Type B pancreatic cell (in vitro differentiated cells): ENCODE results near the gene GINS1. TPM values are rescaled to one million over a fixed set of nuclear protein-coding genes. Genes with fewer than 3 reads are reported as not detected.
A peak's percentile ranks its signal among the peaks of the same experiment; 100 is the strongest.

Experiments used
- DNase-seq: peaks from one replicate; pipeline ENCODE4 v3.0.0; 2021; ENCODE audit warnings: mixed read lengths; ENCODE audit not compliant: unreplicated experiment; ENCODE audit errors: extremely low spot score
- H3K27ac Mint-ChIP-seq: 2 replicates; pipeline ENCODE4 v1.8.0; 2021; ENCODE audit warnings: mild to moderate bottlenecking, mixed read lengths
- H3K27me3 Mint-ChIP-seq: 2 replicates; pipeline ENCODE4 v1.8.0; 2021; ENCODE audit warnings: mixed read lengths
- H3K36me3 Mint-ChIP-seq: 2 replicates; pipeline ENCODE4 v1.8.0; 2021; ENCODE audit warnings: mixed read lengths
- H3K4me1 Mint-ChIP-seq: one replicate; pipeline ENCODE4 v1.8.0; 2021; ENCODE audit warnings: mixed read lengths; ENCODE audit not compliant: unreplicated experiment
- H3K4me3 Mint-ChIP-seq: 2 replicates; pipeline ENCODE4 v1.8.0; 2021; ENCODE audit warnings: mild to moderate bottlenecking, mixed read lengths
- H3K9me3 Mint-ChIP-seq: 2 replicates; pipeline ENCODE4 v1.8.0; 2021; ENCODE audit warnings: mixed read lengths
- total RNA-seq: library from RNA; stranded (reverse); gene quantifications from 2 replicates; pipeline ENCODE4 v1.2.1, GENCODE V29; 2021; ENCODE audit warnings: low replicate concordance
- TF ChIP-seq, protein P1 (sequence below): fragments of 200-600 bp; sonication (generic); conservative IDR thresholded peaks from 2 replicates; pipeline ENCODE4 v1.5.0; 2021; ENCODE audit warnings: antibody characterized with exemption, mild to moderate bottlenecking

Gene GINS1
- total RNA-seq, 1 donor from 2014 or later = 30.2 TPM

GRCh38 chr20:25376236-25376635 lies 31.2 kb upstream of the GINS1 start:
- no peak for DNase-seq
- TF ChIP-seq, protein P1, sequence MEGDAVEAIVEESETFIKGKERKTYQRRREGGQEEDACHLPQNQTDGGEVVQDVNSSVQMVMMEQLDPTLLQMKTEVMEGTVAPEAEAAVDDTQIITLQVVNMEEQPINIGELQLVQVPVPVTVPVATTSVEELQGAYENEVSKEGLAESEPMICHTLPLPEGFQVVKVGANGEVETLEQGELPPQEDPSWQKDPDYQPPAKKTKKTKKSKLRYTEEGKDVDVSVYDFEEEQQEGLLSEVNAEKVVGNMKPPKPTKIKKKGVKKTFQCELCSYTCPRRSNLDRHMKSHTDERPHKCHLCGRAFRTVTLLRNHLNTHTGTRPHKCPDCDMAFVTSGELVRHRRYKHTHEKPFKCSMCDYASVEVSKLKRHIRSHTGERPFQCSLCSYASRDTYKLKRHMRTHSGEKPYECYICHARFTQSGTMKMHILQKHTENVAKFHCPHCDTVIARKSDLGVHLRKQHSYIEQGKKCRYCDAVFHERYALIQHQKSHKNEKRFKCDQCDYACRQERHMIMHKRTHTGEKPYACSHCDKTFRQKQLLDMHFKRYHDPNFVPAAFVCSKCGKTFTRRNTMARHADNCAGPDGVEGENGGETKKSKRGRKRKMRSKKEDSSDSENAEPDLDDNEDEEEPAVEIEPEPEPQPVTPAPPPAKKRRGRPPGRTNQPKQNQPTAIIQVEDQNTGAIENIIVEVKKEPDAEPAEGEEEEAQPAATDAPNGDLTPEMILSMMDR = no peak
- H3K27me3 Mint-ChIP-seq = no peaks in the 10 kb centered on the region
- peaks cover 58% of the 10 kb centered on the region for H3K36me3 Mint-ChIP-seq
- H3K4me1 Mint-ChIP-seq = peaks cover 21% of the 10 kb centered on the region
- no peak overlapping the region for H3K27ac Mint-ChIP-seq
- no peaks in the 10 kb centered on the region for H3K9me3 Mint-ChIP-seq
- H3K4me3 Mint-ChIP-seq = no peak overlapping the region

- Mint-ChIP-seq H3K4me3 (no peak overlapping the region), H3K4me1 (peaks cover 17% of the 10 kb centered on the region), H3K27me3 (no peaks in the 10 kb centered on the region), H3K36me3 (peaks cover 55% of the 10 kb centered on the region), H3K9me3 (no peaks in the 10 kb centered on the region), H3K27ac (no peak overlapping the region)
- no peak for DNase-seq
- TF ChIP-seq, protein P1 = no peak
Measured at GRCh38 chr20:25376886-25377285, 30.6 kb upstream of the GINS1 start.

DNA sequence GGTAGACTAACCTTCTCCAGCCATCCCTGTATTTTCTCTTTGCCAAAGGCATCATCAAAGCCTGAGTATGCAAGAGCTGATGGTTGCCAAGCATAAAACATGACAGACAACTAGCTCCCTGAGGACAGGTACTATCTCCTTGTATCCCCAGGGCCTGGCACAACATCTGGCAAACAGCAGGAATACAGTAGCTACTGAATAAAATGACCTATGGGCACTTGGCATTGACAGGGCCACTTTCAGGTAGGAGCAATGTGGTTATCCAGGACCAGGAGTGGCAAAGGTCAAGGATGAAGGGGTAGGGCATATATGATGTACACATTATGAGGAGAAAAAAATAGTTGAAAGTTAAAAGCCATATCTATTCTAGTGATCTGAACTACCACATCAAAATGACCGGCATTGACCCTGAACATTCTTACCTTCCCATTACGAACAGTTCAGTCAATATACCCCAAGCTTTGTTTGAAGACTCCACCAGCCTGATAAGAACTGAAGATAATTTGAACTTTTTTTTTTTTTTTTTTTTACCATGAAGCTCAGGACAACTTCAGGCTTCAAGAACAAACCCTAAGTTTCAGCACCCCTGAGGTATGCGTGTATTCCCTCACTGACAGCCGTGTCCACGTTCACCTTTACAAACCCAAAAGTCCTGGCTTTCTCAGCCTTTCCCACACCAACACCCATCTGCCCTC lies 29.1 kb upstream of the GINS1 start:
- DNase-seq = no peak
- H3K36me3 Mint-ChIP-seq = peaks cover 58% of the 10 kb centered on the region
- H3K27me3 Mint-ChIP-seq = no peaks in the 10 kb centered on the region
- peaks cover 17% of the 10 kb centered on the region for H3K4me1 Mint-ChIP-seq
- TF ChIP-seq, protein P1 = no peak
- no peak overlapping the region for H3K4me3 Mint-ChIP-seq
- peak overlapping the region; percentile 3 for H3K27ac Mint-ChIP-seq
- no peaks in the 10 kb centered on the region for H3K9me3 Mint-ChIP-seq

DNA sequence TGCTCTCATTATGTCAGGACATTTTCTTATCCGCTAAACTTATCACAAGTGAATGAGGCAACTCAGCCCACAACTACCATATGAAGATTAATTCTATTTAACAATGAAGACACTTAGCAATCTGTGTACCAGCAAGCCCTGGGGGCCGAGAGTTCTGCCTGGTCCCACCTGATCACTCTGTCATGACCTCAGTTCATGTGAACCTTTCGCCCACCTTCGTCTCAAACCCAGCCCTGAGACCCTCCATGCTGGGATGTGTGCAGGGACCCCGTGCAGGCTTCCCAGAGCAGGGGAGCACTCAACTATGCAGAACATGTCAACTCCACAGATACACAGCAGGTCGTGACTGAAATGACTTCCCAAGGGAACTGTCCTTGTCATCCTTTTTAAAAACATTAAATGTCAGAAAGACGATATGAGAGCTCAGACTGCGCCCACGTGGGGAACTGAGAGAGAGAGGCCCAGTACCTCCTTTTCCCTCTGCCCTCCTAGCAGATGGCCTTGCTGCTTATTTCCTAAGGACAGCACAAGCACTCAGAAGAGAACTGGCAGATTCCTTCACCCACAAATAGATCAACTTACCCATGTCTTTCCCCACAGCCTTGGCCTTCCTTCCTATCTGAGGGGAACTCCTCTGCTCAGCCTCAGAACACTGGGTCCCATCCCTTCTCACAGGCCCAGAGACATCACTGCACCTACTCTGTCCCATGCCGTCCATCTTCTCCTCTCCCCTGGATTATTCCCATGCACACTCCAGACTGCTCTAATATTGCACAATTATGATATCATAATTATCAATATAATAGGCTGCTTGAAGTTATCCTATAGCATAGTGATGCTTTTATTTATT lies 28.4 kb upstream of the GINS1 start:
- Mint-ChIP-seq H3K27ac (peak overlapping the region; percentile 3), H3K9me3 (no peaks in the 10 kb centered on the region), H3K4me3 (no peak overlapping the region), H3K4me1 (peaks cover 17% of the 10 kb centered on the region), H3K36me3 (peaks cover 53% of the 10 kb centered on the region), H3K27me3 (no peaks in the 10 kb centered on the region)
- no peak for DNase-seq
- TF ChIP-seq, protein P1 = no peak

DNA sequence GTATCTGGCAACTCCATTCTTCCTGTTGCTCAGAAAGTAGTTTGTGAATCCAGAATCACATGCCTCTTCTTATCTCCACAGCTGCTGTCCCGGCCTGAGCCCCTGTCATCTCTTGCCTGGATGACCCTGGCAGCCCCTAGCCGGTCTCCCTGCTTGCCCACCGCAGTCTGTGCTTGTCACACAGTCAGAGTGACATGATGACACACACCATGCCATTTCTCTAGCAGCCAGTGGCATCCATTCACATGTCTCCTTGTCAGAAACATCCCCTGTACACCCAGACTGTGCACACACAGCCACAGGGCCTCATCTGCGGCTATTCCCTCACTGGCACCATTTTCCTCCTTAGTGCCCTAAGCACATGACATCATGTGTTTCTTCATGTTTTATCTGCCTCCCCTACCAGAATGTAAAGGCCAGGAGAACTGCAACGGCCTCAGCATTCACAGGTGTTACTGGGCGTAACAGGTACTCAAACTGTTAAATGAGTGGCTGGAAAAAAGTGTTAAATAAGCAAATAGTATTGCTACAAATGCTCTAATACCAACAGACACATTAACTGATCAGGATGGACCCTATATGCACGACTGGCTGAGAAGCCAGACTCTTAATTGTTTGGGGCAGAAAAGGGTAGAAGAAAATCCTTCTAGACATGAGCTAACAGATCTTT lies 26.4 kb upstream of the GINS1 start:
- Mint-ChIP-seq H3K27ac (peak overlapping the region; percentile 18), H3K36me3 (peaks cover 44% of the 10 kb centered on the region), H3K4me3 (no peak overlapping the region), H3K9me3 (no peaks in the 10 kb centered on the region), H3K4me1 (peaks cover 21% of the 10 kb centered on the region), H3K27me3 (no peaks in the 10 kb centered on the region)
- TF ChIP-seq, protein P1 = no peak
- DNase-seq = no peak
